Astrocyte (in vitro differentiated cells and primary cell): ENCODE results near the gene VAV2. TPM values are rescaled to one million over a fixed set of nuclear protein-coding genes. Genes with fewer than 3 reads are reported as not detected.

Experiments used
- DNase-seq: peaks from one replicate; pipeline ENCODE4 v3.0.0-alpha.2; 2010; ENCODE audit warnings: low read depth
- FAIRE-seq: peaks from 2 replicates; lab custom pipeline; 2011; peaks lifted over from hg19 to GRCh38; lab: Jason Lieb, UNC
- H2AFZ ChIP-seq: 2 replicates; pipeline ENCODE4 v1.6.0; 2012; ENCODE audit warnings: low read depth, low read length, inconsistent platforms
- H3K27ac ChIP-seq: 2 replicates; pipeline ENCODE4 v1.5.1; 2011; ENCODE audit warnings: low read depth, low read length, inconsistent platforms
- H3K27me3 ChIP-seq: 2 replicates; pipeline ENCODE4 v1.6.0; 2011; ENCODE audit warnings: low read length, inconsistent platforms; ENCODE audit not compliant: insufficient read depth
- H3K36me3 ChIP-seq: 2 replicates; pipeline ENCODE4 v1.5.1; 2011; ENCODE audit warnings: low read length, inconsistent platforms; ENCODE audit not compliant: insufficient read depth
- H3K4me1 ChIP-seq: 2 replicates; pipeline ENCODE4 v1.5.1; 2011; ENCODE audit warnings: low read length, inconsistent platforms; ENCODE audit not compliant: insufficient read depth
- H3K4me2 ChIP-seq: 2 replicates; pipeline ENCODE4 v1.6.0; 2012; ENCODE audit warnings: low read length, inconsistent platforms
- H3K4me3 ChIP-seq: 2 replicates; pipeline ENCODE4 v1.5.1; 2011; ENCODE audit warnings: low read depth, mild to moderate bottlenecking, low read length, inconsistent platforms; ENCODE audit not compliant: insufficient read depth
- H3K79me2 ChIP-seq: 2 replicates; pipeline ENCODE4 v1.6.0; 2012; ENCODE audit warnings: mild to moderate bottlenecking, low read length, inconsistent platforms; ENCODE audit not compliant: insufficient read depth
- H3K9ac ChIP-seq: 2 replicates; pipeline ENCODE4 v1.6.0; 2012; ENCODE audit warnings: mild to moderate bottlenecking, low read length, inconsistent platforms
- H3K9me3 ChIP-seq: 2 replicates; pipeline ENCODE4 v1.5.1; 2012; ENCODE audit warnings: low read depth, mild to moderate bottlenecking, low read length, inconsistent platforms; ENCODE audit not compliant: insufficient read depth
- H4K20me1 ChIP-seq: 2 replicates; pipeline ENCODE4 v1.6.0; 2012; ENCODE audit warnings: low read length, inconsistent platforms; ENCODE audit not compliant: insufficient read depth
- H3K27ac Mint-ChIP-seq: one replicate; pipeline ENCODE4 v1.8.0; 2021; ENCODE audit warnings: mild to moderate bottlenecking, mixed read lengths; ENCODE audit not compliant: unreplicated experiment
- H3K27me3 Mint-ChIP-seq: one replicate; pipeline ENCODE4 v1.8.0; 2021; ENCODE audit warnings: low read depth, mixed read lengths; ENCODE audit not compliant: unreplicated experiment
- H3K36me3 Mint-ChIP-seq: one replicate; pipeline ENCODE4 v1.8.0; 2021; ENCODE audit warnings: low read depth, mixed read lengths; ENCODE audit not compliant: unreplicated experiment
- H3K4me1 Mint-ChIP-seq: one replicate; pipeline ENCODE4 v1.8.0; 2021; ENCODE audit warnings: low read depth, mixed read lengths; ENCODE audit not compliant: unreplicated experiment
- H3K4me3 Mint-ChIP-seq: one replicate; pipeline ENCODE4 v1.8.0; 2021; ENCODE audit warnings: mild to moderate bottlenecking, moderate library complexity, mixed read lengths; ENCODE audit not compliant: unreplicated experiment
- H3K9me3 Mint-ChIP-seq: one replicate; pipeline ENCODE4 v1.8.0; 2021; ENCODE audit warnings: mild to moderate bottlenecking, mixed read lengths; ENCODE audit not compliant: unreplicated experiment
- EZH2 ChIP-seq: IDR thresholded peaks from 2 replicates; pipeline ENCODE4 v1.6.1; 2012; ENCODE audit warnings: mild to moderate bottlenecking, low read length, inconsistent platforms; ENCODE audit not compliant: insufficient read depth
- total RNA-seq: library from RNA; stranded (reverse); gene quantifications from 2 replicates; pipeline ENCODE4 v1.2.1, GENCODE V29; 2021
- TF ChIP-seq, protein P1 (sequence below): IDR thresholded peaks from 2 replicates; pipeline ENCODE4 v1.5.1; 2011; ENCODE audit warnings: low read depth, mild to moderate bottlenecking, inconsistent platforms, low read length, moderate library complexity; ENCODE audit not compliant: insufficient read depth

VAV2 gene
- total RNA-seq, 1 donor from 2014 or later: 36.5 TPM

DNA sequence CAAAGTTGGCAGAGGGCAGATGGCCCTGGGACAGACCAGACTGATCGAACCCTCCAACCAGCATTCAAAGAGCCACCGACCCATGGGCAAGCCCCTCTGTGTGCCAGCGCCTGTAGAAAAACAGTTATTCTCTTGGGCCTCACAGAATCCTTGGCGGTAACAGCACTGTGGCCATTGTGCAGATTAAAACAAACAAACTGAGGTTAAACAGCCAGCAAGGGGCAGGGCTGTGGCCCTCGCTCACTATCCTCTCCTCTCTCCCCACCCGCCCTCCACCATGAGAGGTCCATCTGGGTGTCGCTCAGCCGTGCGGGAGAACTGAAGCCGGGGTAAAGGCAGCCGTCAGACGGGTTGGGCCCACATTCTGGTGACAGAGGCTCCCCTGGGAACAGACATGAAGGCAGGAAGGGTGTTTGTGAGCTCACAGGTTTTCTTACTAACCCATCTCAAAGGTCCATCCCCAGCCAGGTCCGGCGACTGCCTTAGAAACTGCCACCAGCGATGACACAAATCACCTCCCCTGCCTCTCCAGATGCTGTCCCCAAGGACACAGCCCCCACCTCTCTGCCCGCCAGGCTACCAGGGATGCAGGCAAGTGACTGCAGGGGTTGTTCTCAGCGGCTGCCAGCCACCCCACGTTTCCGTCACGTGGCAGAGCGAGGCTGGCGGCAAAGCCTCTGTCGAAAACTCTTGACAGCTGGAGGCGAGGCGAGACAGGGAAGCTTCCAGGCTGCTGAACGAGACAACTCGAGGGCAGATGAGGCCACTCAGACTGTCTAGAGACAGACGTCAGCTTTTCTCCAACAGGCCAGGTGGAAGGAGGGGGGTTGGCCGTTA, 178.2 kb downstream of the VAV2 start:
- no peaks in the 10 kb centered on the region for H3K4me1 Mint-ChIP-seq

DNA sequence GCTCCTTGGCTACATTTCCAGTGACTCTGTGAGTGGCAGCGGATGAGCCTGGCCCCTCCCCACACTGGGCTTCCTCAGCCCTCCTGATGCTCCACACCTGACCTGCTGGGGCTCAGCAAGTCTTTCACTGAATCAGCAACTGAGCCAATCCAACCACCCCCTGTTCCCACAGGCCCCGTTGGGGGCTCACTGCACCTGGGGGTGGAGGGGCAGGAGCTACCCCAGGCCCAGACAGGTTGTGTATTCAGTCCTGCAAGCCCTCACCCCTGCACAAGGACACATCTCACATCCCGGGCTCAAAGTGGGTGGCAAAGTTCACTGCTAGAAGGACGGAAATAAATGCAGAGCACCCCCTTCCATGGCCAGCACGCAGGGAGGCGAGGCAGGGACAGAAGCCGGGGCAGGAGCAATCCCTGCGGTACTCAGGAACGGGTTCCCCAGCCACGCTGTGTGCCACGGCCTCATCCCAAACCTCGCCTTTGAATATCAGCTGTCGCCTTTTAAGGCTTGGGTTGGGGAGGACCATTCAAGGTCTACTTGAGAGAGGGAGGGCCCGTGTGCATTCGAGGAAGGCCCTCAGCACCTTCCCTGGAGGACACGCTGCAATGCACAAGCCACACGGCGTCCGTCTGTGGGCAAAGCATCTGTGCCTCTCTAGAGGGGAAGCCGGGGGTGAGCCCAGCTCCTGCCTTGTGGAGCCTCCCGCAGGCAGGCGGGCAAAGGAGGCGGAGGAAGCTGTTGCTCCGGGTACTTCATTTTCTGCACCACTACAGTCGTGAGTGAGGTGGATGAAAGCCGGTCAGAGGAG, 179.0 kb downstream of the VAV2 start:
- peaks cover 40% of the 10 kb centered on the region for H4K20me1 ChIP-seq
- H3K9ac ChIP-seq: no peak overlapping the region
- H3K4me3 ChIP-seq: no peak overlapping the region
- no peak overlapping the region for H3K4me2 ChIP-seq
- no peak for DNase-seq
- Mint-ChIP-seq H3K4me1 (no peaks in the 10 kb centered on the region), H3K36me3 (peaks cover 25% of the 10 kb centered on the region), H3K9me3 (no peaks in the 10 kb centered on the region), H3K4me3 (no peak overlapping the region), H3K27ac (no peak overlapping the region), H3K27me3 (no peaks in the 10 kb centered on the region)
- H3K4me1 ChIP-seq: no peaks in the 10 kb centered on the region
- H3K79me2 ChIP-seq: no peaks in the 10 kb centered on the region
- H3K9me3 ChIP-seq: no peaks in the 10 kb centered on the region
- H2AFZ ChIP-seq: no peak overlapping the region
- TF ChIP-seq, protein P1, sequence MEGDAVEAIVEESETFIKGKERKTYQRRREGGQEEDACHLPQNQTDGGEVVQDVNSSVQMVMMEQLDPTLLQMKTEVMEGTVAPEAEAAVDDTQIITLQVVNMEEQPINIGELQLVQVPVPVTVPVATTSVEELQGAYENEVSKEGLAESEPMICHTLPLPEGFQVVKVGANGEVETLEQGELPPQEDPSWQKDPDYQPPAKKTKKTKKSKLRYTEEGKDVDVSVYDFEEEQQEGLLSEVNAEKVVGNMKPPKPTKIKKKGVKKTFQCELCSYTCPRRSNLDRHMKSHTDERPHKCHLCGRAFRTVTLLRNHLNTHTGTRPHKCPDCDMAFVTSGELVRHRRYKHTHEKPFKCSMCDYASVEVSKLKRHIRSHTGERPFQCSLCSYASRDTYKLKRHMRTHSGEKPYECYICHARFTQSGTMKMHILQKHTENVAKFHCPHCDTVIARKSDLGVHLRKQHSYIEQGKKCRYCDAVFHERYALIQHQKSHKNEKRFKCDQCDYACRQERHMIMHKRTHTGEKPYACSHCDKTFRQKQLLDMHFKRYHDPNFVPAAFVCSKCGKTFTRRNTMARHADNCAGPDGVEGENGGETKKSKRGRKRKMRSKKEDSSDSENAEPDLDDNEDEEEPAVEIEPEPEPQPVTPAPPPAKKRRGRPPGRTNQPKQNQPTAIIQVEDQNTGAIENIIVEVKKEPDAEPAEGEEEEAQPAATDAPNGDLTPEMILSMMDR: no peak
- TF ChIP-seq EZH2: no peak
- FAIRE-seq: no peak
- peaks cover 2% of the 10 kb centered on the region for H3K36me3 ChIP-seq
- no peaks in the 10 kb centered on the region for H3K27me3 ChIP-seq
- H3K27ac ChIP-seq: no peak overlapping the region

More for the DNA sequence above, 178.2 kb downstream of the VAV2 start:
- Mint-ChIP-seq H3K27ac (no peak overlapping the region), H3K27me3 (no peaks in the 10 kb centered on the region), H3K36me3 (peaks cover 27% of the 10 kb centered on the region), H3K4me3 (no peak overlapping the region), H3K9me3 (peaks cover 3% of the 10 kb centered on the region)
- no peaks in the 10 kb centered on the region for H3K4me1 ChIP-seq
- no peak overlapping the region for H3K9ac ChIP-seq
- peaks cover 2% of the 10 kb centered on the region for H3K36me3 ChIP-seq
- no peak overlapping the region for H3K4me2 ChIP-seq
- H3K4me3 ChIP-seq: no peak overlapping the region
- no peaks in the 10 kb centered on the region for H3K9me3 ChIP-seq
- FAIRE-seq (no peak), DNase-seq (no peak)
- H2AFZ ChIP-seq: no peak overlapping the region
- no peak overlapping the region for H3K27ac ChIP-seq
- no peaks in the 10 kb centered on the region for H3K79me2 ChIP-seq
- TF ChIP-seq, protein P1: no peak
- no peak for TF ChIP-seq EZH2
- no peaks in the 10 kb centered on the region for H3K27me3 ChIP-seq
- peaks cover 44% of the 10 kb centered on the region for H4K20me1 ChIP-seq
